Measurements from ENCODE around the gene ZNF524.

DNA sequence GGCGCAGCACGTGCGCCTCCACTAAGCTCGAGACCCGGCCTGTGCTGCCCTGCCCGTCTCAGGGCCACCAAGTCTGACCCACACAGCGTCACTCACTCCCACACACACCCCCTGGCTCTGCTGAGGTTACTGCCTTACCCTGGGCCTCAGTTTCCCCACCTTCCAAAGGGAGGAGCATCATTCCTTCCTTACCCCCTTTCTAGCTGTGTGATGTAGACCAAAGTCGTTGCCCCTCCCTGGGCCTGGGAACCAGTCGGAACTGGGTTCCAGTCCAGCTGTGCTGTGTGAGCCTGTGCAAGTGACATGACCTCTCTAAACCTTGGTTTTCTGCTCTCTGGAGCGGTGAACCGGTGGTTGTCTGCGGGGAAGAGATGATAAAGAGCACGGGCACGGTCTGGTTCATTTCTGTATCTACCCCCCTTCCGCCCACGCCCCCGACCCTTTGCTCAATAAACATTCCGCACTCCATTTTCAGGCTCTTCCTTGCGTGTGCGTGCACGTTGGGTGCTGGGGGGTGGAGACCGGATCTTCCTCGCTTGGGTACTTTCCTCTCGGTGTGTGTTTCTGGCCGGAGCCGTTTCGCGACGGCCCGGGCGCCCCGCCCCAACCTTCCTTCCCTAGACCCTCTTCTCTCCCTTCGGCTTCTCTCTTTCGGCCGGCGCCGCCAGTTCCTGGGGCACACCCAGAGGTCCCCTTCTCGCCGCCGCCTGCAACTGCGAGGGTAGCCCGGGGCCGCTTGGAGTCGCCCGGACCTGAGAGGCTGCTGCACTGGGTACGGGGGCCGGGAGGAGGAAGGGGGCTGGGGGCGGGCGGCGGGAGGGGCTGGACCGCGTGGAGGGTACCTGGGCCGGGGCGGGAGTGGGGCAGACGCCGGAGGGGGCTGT lies 43.2 kb downstream of the ZNF524 start, which contains the start of gene ZNF581:
- TF ChIP-seq POLR2A (IDR thresholded peaks at IDR 0.05; ENCODE audit: low read depth, low read length) (peak; percentile 53; the same call in 1 of the 2 replicates), TAF1 (IDR thresholded peaks at IDR 0.05; ENCODE audit: borderline replicate concordance, low read depth, low read length) (peak; percentile 62; the same call in 1 of the 2 replicates)

Measured in GM12892 (cell line).